Sigmoid colon (tissue), 7 donors: ENCODE data around the gene NTRK3. TPM values are rescaled to one million over a fixed set of nuclear protein-coding genes. Genes with fewer than 3 reads are reported as not detected.

Source experiments
- DNase-seq: peaks from one replicate; pipeline ENCODE4 v3.0.0-alpha.2; 2019
- H3K27ac ChIP-seq, 4 donors: fragments of 200-600 bp; sonication (generic); one replicate each; pipeline ENCODE4 v1.5.1; 2016 to 2019; ENCODE audit warnings: mild to moderate bottlenecking in 1 of 4
- H3K27me3 ChIP-seq, 3 donors: fragments of 200-600 bp; sonication (generic); one replicate each; pipeline ENCODE4 v1.5.1; 2019; ENCODE audit warnings: mild to moderate bottlenecking in 1 of 3
- H3K36me3 ChIP-seq, 4 donors: fragments of 200-600 bp; sonication (generic); one replicate each; pipeline ENCODE4 v1.5.1; 2016 to 2019
- H3K4me1 ChIP-seq, 4 donors: fragments of 200-600 bp; sonication (generic); one replicate each; pipeline ENCODE4 v1.5.1; 2017 to 2019
- H3K4me3 ChIP-seq, 4 donors: fragments of 200-600 bp; sonication (generic); one replicate each; pipeline ENCODE4 v1.5.1; 2017 to 2019; ENCODE audit warnings: mild to moderate bottlenecking in 2 of 4, moderate library complexity in 1 of 4
- H3K9me3 ChIP-seq, 4 donors: fragments of 200-600 bp in 3 of 4; sonication (generic) in 3 of 4; one replicate each; pipeline versions ENCODE4 v1.5.1 to v1.6.1; 2013 to 2019
- EP300 ChIP-seq, 4 donors: sonication (generic); formaldehyde crosslinking; IDR thresholded peaks; one replicate each; pipeline ENCODE4 v1.6.1; 2017; ENCODE audit warnings: antibody characterized with exemption in 4 of 4
- POLR2A ChIP-seq, 2 donors: fragments of 450-650 bp; IDR thresholded peaks; one replicate each; pipeline ENCODE4 v1.6.1; 2016; ENCODE audit warnings: antibody characterized with exemption in 2 of 2, mild to moderate bottlenecking in 2 of 2, moderate library complexity in 2 of 2
- POLR2AphosphoS5 ChIP-seq, 4 donors: sonication (generic); formaldehyde crosslinking; IDR thresholded peaks; one replicate each; pipeline ENCODE4 v1.6.1; 2017; ENCODE audit warnings: antibody characterized with exemption in 4 of 4
- WGBS, 2 donors: extraction: QIAGEN DNeasy Blood & Tissue Kit; methylation state at CpG; one replicate each; pipeline ENCODE4 v1.1.7; 2013; 5-methylcytosine and 5-hydroxymethylcytosine counted together
- intact Hi-C: fragments of 100-400 bp; cut with DNase I; formaldehyde crosslinking; loops from one replicate; pipeline ENCODE4 v1.15.1; 2023
- polyA plus RNA-seq, 3 donors: library from polyadenylated mRNA; stranded (reverse); fragments of 200-250 nt; gene quantifications; one replicate each; pipeline ENCODE4 v1.2.3, GENCODE V29; 2013
- total RNA-seq, 4 donors: library from RNA; depleted of rRNA; stranded (reverse); fragments of >200 nt; gene quantifications; one replicate each; pipeline ENCODE4 v1.1.0, GENCODE V29; 2016
- TF ChIP-seq, protein P1 (sequence below), 4 experiments: fragments of 450-650 bp in 3 of 4; fragments of 200-600 bp in 1 of 4; IDR thresholded peaks; one replicate each; pipeline ENCODE4 v1.5.1; 2016 to 2019; ENCODE audit warnings: antibody characterized with exemption in 4 of 4, mild to moderate bottlenecking in 3 of 4, moderate library complexity in 2 of 4
- donor health status: healthy with polysubstance abuse.
- donor health status: Bipolar disorder and iron deficiency.
- donor health status: healthy.

Gene NTRK3
- total and polyA plus RNA-seq, 7 donors, result 1.1 to 13.0 (median 3.6) TPM; not detected in 2

DNA sequence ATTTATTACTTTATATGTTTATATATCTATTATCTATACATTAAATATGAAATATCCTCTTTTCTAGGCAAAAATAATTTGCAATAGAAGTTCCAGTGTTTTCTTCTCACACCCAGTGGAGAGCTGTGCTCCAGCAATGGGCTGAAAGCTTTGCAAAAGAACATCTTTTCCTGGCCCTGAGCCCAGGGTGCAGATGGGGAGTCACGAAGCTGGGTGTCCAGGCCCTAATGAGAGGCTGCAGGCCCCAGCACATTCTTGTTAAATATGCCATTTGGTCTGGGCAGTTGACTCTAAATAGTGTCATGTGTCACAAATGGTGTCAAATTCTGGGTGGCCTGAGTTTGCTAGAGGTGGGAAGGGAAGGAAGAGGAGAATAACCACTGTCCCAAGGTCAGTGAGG is 5.7 kb downstream of the NTRK3 start:
- no peaks in the 10 kb centered on the region for H3K36me3 ChIP-seq
- TF ChIP-seq POLR2A (IDR thresholded peaks at IDR 0.05) (no peak), POLR2AphosphoS5 (IDR thresholded peaks at IDR 0.05) (no peak), EP300 (IDR thresholded peaks at IDR 0.05) (no peak)
- intact Hi-C loops, result no loop called here
- H3K27me3 ChIP-seq, result peaks cover 18 to 64% (median 40%) of the 10 kb centered on the region in 3 donors
- WGBS, 2 donors, result 20 to 42% methylated on average over 1 of the region's 1 CpG
- no peak for DNase-seq
- no peak overlapping the region for H3K27ac ChIP-seq
- no peaks in the 10 kb centered on the region for H3K9me3 ChIP-seq
- H3K4me3 ChIP-seq, result no peak overlapping the region
- peaks cover 0 to 18% (median 16%) of the 10 kb centered on the region in 4 donors for H3K4me1 ChIP-seq

DNA sequence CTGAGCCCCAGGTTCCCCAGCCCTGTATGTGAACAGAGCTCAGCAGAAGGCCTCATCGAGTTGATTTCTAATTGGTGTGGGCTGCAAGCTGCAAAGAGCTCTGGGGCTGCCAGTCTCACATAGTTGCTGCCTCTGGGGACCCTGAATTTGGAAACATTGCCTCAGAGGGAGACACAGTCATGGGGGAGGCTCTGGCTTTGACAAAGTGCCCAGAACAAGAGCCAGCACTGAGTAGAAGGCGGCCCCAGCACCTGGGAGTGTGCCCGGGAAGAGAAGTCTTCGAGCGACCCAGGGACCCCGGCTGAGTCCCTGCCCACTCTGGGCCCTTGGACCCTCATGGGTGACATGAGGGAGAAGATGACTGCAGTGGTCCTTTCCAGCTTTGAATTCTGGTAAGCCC is 7.3 kb downstream of the NTRK3 start:
- intact Hi-C loops, result loop anchor here (5.0 kb wide), 1 partner anchor 577 kb away; no protein-coding TSS in a partner anchor
- Histone ChIP-seq H3K27ac (no peak overlapping the region), H3K27me3 (peaks cover 8 to 48% (median 28%) of the 10 kb centered on the region in 3 donors), H3K9me3 (no peaks in the 10 kb centered on the region), H3K4me1 (peaks cover 0 to 9% (median 8%) of the 10 kb centered on the region in 4 donors), H3K36me3 (no peaks in the 10 kb centered on the region), H3K4me3 (no peak overlapping the region)
- 81 to 89% methylated on average over 6 of the region's 6 CpGs for WGBS, 2 donors
- no peak for TF ChIP-seq EP300 (IDR thresholded peaks at IDR 0.05)
- no peak for TF ChIP-seq POLR2A (IDR thresholded peaks at IDR 0.05)
- TF ChIP-seq, protein P1, sequence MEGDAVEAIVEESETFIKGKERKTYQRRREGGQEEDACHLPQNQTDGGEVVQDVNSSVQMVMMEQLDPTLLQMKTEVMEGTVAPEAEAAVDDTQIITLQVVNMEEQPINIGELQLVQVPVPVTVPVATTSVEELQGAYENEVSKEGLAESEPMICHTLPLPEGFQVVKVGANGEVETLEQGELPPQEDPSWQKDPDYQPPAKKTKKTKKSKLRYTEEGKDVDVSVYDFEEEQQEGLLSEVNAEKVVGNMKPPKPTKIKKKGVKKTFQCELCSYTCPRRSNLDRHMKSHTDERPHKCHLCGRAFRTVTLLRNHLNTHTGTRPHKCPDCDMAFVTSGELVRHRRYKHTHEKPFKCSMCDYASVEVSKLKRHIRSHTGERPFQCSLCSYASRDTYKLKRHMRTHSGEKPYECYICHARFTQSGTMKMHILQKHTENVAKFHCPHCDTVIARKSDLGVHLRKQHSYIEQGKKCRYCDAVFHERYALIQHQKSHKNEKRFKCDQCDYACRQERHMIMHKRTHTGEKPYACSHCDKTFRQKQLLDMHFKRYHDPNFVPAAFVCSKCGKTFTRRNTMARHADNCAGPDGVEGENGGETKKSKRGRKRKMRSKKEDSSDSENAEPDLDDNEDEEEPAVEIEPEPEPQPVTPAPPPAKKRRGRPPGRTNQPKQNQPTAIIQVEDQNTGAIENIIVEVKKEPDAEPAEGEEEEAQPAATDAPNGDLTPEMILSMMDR (IDR thresholded peaks at IDR 0.05), result no peak
- no peak for TF ChIP-seq POLR2AphosphoS5 (IDR thresholded peaks at IDR 0.05)
- no peak for DNase-seq

DNA sequence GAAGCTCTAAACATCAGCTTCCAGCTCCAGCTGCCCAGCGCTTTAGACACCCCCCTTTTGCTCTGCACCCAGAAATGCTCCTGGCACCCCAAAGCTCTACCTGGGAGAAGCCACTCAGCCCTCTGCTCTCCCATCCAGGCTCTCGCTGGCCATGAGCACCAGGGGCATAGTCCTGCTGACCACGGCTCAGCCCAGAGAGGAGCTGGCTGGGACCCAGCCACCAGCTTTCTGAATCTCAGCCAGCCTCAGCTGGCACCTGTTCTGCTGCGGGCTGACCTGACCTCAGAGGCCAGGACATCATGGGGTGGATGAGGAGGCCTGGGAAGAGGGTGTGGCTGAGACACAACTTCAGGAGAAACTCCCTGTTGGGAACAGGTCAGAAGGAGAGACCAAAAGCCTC is 8.6 kb downstream of the NTRK3 start:
- TF ChIP-seq, protein P1 (IDR thresholded peaks at IDR 0.05), result no peak
- no peak for TF ChIP-seq EP300 (IDR thresholded peaks at IDR 0.05)
- TF ChIP-seq POLR2AphosphoS5 (IDR thresholded peaks at IDR 0.05), result no peak
- no peak for TF ChIP-seq POLR2A (IDR thresholded peaks at IDR 0.05)
- no peak for DNase-seq
- no peaks in the 10 kb centered on the region for H3K9me3 ChIP-seq
- WGBS, 2 donors, result 61 to 73% methylated on average over 4 of the region's 4 CpGs
- H3K27me3 ChIP-seq, result peaks cover 3 to 35% (median 15%) of the 10 kb centered on the region in 3 donors
- H3K36me3 ChIP-seq, result no peaks in the 10 kb centered on the region
- H3K4me3 ChIP-seq, result no peak overlapping the region
- intact Hi-C loops, result loop anchor here (5.0 kb wide), 1 partner anchor 576 kb away; no protein-coding TSS in a partner anchor
- H3K27ac ChIP-seq, result no peak overlapping the region
- peaks cover 0 to 9% (median 8%) of the 10 kb centered on the region in 4 donors for H3K4me1 ChIP-seq

DNA sequence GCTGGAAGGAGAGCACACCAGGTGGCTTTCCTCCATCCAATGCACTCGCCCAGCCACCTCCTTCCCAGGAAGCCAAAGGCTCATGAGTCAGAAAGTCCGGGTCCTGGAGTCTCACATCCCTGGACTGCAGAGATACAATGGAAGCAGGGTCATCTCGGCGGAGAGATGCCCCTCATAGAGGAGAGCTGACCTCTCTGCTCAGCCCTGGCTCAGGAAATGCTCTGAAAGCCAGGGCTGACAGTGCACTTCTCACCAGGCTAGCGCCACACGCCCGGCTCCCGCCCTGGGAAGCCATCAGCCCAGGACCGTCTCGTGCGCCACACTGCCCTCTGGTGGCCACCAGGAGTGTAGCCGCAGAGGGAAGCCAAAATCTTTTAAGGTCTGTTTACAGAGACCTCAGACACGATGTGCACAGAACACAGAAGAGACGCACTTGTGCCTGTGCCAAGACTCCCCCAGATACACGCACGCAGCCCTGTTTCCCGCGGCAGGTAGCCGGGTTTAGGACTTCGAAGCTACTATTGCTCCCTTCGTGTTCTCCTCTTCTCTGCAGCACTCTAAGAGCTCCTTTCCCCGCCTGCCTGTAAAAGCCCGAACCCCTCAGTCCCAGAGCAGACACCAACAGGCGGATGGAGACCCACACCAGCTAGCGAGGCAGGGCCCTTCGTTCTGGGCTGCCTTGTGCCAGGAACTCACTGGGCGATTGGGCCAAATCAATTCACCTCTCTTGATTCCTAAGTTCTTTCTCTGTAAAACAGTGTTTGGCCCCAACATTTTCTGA is 9.7 kb downstream of the NTRK3 start:
- no peaks in the 10 kb centered on the region for H3K36me3 ChIP-seq
- TF ChIP-seq, protein P1 (IDR thresholded peaks at IDR 0.05), result peak; percentile 71 to 96 (median 91)
- peak in 1 of 4 donors; percentile 32 for TF ChIP-seq POLR2AphosphoS5 (IDR thresholded peaks at IDR 0.05)
- no peak for TF ChIP-seq EP300 (IDR thresholded peaks at IDR 0.05)
- no peak for TF ChIP-seq POLR2A (IDR thresholded peaks at IDR 0.05)
- H3K9me3 ChIP-seq, result no peaks in the 10 kb centered on the region
- peak; percentile 85 for DNase-seq
- H3K4me3 ChIP-seq, result peak overlapping the region in 1 of 4 donors; percentile 3
- peaks cover 0 to 24% (median 6%) of the 10 kb centered on the region in 3 donors for H3K27me3 ChIP-seq
- H3K4me1 ChIP-seq, result peaks cover 0 to 9% (median 8%) of the 10 kb centered on the region in 4 donors
- 13 to 17% methylated on average over 27 of the region's 27 CpGs for WGBS, 2 donors
- H3K27ac ChIP-seq, result no peak overlapping the region
- intact Hi-C loops, result loop anchor here (5.0 kb wide), 1 partner anchor 575 kb away; no protein-coding TSS in a partner anchor

DNA sequence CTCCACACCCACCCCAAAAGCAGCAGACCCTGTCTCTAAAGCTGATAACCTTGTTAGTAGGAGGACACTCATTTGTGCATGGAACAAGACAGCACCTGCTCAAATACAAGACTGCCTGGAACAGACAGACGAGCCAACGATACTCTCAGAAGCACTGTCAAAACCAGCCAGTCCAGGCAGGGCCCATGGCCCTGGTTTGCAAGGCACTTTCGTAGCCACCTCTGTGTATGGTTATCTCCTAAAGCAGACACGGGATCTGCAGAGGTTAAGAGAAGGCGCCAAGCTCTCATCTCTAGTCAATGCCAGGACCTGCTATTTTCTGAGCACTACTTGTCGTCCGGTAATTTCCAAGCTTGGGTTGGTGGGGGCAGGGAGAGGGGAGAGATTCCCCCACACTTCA is 10.5 kb downstream of the NTRK3 start:
- Histone ChIP-seq H3K27ac (no peak overlapping the region), H3K27me3 (peaks cover 0 to 17% (median 0%) of the 10 kb centered on the region in 3 donors), H3K4me1 (peaks cover 0 to 9% (median 8%) of the 10 kb centered on the region in 4 donors), H3K9me3 (no peaks in the 10 kb centered on the region), H3K36me3 (no peaks in the 10 kb centered on the region), H3K4me3 (no peak overlapping the region)
- WGBS, 2 donors, result 66 to 84% methylated on average over 7 of the region's 7 CpGs
- no peak for DNase-seq
- intact Hi-C loops, result loop anchor here (5.0 kb wide), 1 partner anchor 574 kb away; no protein-coding TSS in a partner anchor
- TF ChIP-seq EP300 (IDR thresholded peaks at IDR 0.05) (no peak), POLR2A (IDR thresholded peaks at IDR 0.05) (no peak), POLR2AphosphoS5 (IDR thresholded peaks at IDR 0.05) (no peak)
- TF ChIP-seq, protein P1 (IDR thresholded peaks at IDR 0.05), result no peak
